NK-92 (cell line): ENCODE measurements around the gene ZNF385C.

Source experiments
- DNase-seq: peaks from one replicate; lab custom pipeline; 2025; ENCODE audit not compliant: unreplicated experiment; lab: John Stamatoyannopoulos, UW

ZNF385C gene

DNA sequence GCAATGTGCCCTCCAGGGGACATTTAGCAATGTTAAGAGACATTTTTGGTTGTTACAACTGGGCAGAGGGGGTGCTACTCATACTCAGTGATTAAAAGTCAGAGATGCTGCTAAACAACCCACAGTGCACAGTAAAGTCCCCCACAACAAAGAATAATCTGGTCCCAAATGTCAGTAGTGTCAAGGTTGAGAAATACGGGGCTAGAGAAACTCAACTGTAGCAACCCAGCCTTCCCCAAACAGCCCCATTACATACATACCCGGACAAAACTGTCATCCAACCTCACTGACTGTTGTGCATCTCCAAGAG, 101.5 kb downstream of the ZNF385C start:
- DNase-seq: no peak

DNA sequence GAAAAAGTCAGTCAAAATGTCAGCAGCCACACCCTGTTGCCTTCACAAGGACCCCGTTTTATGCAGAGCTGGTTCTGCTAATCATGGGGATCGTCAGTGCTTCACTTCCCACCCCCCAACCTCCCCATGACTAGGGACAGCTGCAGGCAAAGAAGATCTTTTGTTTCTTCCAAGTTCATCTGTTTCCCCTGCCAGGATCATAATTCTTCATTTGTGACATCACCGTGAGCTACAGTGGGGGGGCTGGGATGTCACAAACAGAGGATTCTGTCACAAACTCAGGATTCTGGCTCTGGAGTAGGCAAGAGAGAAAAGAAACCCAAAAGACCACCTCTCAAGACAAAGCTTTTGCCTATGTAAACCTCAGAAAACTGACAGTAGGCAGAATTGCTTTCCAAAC, 105.7 kb downstream of the ZNF385C start:
- no peak for DNase-seq

DNA sequence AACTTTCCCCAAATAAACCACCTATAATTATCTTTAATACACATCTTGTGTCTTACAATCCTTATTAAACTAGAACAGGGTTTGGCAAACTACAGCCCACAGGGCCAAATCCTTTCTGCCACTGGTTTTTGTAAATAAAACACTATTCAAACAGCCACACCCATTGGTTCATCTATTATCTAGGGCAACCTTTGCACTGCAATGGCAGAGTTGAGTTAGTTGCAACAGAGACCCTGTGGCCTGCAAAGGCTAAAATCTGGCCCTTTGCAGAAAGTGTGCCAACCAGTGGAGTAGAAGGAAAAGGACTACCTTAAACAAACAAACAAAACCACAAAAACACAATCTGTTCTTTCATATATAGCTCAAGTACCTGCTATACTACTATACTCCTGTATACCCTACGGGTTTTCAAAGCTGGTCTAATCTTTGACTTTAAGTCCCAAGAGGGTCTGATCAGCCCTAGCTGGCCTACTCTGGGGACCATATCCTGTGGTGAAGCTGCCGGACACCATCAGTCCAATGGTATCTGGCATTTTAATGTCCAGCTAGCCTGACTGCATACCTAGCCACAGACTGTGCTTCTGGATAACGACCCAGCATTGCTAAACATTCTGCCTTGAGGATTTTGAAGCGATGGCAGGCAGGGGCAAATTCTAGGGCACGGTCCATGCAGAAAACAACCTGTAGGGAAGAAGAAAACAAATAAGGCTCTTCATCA, 108.4 kb downstream of the ZNF385C start:
- DNase-seq: no peak

DNA sequence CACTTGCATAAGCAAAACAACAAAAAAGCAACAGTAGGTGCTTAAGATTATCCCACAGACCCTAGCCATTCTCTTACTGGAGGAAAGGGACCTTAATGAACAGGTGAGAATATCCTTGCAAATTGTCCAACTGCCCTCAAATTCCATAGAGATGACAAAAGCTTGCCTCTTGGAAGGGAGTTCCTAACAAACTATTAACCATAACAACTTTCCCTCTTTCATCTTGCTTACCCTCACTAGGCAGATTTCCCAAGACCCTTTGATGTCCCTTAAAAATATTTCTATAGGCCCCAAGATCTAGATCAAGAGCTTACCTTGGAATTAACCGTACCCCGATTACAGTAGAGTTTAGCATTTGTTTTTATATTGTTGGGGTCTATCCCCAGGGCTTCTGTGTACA, 109.9 kb downstream of the ZNF385C start:
- DNase-seq: no peak

DNA sequence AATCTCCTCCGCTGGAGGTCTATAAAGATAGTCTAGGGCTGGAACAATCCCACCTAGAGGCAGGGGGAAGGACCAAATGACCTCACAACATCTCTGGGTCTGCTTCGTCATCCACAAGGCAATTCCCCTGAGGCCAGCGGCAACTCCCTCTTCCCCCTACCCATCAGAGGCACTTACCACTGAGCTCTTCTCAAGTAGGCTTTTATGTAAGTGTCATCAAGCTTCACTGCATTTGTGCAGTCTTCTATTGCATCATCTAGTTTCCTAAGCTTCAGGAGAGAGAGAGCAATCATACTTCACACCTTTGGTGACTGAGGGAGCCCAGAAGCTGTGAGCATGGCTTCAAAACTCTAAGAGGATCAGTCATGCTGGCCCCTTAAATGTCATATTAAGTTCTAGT, 110.6 kb downstream of the ZNF385C start:
- no peak for DNase-seq

DNA sequence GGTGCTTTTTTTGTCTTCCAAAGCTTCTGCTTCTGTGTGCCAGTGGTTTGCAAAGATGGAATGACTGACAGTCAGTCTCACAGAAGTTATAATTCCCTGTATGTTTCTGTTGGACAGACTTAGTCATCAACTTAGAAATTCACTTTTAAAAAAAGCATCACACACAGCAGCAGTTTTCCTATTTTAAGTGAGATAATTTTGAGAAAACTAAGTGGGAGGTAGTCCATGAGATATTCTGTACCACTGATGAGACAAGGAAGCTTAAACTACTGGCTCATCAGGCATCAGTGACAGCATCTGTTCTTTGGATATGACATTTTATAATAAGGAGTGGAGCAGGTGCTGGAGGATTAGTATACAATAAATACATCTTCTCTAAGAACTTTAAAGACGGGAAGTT, 111.6 kb downstream of the ZNF385C start:
- DNase-seq: no peak

DNA sequence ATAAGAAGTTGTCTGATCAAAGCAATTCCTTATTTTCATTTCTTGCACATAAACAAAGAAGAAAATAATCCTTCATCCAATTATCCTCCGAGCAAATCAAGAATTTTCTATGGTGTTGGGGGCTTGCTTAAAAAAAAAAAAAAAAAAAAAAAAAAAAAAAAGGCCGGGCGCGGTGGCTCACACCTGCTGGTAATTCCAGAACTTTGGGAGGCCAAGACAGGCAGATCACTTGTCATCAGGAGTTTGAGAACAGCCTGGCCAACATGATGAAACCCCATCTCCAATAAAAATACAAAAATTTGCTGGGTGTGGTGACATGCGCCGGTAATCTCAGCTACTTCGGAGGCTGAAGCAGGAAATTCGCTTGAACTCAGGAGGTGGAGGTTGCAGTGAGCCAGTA, 112.4 kb downstream of the ZNF385C start:
- no peak for DNase-seq

DNA sequence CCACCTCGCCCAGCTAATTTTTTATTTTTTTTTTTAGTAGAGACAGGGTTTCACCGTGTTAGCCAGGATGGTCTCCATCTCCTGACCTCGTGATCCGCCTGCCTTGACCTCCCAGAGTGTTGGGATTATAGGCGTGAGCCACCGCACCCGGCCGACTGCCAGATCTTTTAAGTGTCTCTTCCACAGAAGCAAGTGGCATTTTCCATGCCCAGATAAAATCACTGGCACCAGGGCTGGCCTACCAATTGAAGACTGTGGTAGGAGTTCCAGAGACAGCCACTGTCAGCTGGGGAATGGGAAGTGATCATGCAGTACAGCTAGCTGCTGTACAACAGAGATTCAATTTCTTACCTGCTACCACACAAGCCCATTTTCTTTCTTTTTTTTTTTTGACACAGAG, 113.8 kb downstream of the ZNF385C start:
- no peak for DNase-seq

DNA sequence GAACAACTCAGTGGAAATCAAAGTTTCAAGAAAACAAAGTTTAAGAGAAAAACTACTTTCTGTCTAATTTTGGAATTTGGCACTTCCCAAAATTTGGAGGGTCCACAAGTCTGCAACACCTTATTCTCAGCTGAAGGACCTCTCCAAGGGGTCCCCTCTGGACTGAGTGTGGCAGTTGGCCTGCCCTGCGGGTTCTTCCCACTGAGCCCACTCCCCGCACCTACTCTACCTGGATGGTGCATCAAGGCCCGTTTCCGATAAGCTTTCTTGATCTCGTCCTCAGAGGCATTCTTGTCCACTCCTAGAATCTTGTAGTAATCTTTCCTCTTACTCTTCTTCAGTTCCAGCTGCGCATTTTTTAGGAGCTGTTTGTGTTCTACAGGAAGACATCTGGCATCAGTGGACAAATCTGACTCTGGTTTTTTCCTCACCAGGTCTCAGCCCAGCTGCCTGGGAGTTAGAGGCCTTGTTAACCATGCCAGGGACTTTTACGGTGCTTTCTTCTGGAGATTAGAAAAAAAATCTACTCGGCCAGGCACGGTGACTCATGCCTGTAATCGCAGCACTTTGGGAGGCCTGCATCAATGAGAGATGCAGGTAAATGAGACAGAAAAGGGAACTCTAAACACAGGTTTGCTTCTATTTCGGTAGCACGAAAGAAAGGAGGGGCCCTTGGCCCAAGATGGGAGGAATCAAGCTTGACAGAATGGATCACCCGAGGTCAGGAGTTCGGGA, 116.1 kb downstream of the ZNF385C start:
- DNase-seq: no peak

DNA sequence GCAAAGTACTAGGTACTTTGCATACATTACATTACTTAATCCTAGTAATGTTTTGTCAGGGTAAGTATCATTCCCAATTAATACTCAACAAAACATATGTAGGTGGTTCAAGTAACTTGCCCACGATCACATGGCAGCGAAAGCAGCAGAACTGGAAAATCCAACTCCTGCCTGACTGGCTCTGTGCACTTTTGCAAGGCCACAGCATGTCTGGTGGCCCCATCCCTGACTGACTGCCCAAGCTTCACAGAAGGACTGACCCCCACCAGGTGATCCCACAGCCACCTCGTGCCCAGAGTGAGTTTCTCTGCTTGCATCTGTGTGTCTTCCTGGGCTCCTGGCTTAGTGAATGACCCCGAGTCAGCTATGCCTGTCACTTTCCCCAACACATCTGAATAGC, 120.3 kb downstream of the ZNF385C start:
- no peak for DNase-seq

DNA sequence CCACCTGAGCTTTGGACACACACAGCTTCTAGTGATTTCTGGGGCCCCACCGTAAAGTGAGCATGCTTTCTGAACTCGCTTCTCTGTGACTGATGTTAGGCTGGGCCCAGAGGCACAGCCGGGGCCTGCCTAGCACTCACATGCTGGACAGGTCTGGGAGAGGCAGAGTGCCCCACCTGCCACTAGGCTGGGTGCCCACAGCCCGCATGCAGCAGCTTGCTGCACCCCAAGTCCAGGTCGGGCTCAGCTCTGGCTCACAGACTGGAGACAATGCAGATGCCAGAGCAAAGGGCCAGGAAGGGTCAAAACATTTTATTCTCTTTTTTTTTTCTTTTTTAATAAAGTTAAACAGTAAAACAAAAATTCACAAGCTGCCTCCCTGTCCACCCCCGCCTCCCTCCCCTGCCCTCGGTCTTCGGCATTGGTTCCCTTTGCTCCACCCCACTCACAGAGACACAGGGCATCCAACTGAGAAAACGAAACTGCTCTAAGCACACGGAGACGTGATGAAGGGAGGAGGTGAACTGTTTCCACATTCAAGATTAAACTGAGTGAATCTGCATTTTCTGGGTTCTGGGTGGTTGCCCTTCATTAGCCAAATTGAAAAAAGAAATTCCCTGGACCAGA, 122.0 kb downstream of the ZNF385C start:
- DNase-seq: no peak
